GM15510 (cell line): ENCODE results near the gene CCDC174.

Source experiments
- POLR2A ChIP-seq: IDR thresholded peaks from 3 replicates; pipeline ENCODE4 v1.6.1; 2011; ENCODE audit warnings: borderline replicate concordance; ENCODE audit not compliant: insufficient read length; ENCODE audit errors: extremely low read depth

Gene CCDC174

DNA sequence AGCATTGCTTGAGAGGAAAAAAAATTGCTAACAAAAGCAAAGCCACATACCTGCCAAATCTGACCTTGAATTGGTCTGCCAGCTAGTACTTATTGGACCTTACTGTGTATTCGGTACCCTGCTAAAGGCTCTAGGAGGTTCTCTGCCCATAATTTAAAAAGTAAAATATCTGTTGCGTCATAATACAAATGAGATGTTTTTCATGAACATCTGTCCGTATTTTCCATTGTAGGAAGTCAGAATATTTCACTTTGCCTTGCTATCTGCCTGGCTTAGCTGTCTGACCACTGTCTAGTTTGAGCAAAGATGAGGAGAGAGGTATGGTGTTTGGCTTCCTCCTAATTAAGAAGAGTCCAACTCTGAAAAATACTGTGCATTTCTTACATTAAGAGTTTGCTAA, 12.6 kb downstream of the CCDC174 start:
- TF ChIP-seq POLR2A, result no peak

DNA sequence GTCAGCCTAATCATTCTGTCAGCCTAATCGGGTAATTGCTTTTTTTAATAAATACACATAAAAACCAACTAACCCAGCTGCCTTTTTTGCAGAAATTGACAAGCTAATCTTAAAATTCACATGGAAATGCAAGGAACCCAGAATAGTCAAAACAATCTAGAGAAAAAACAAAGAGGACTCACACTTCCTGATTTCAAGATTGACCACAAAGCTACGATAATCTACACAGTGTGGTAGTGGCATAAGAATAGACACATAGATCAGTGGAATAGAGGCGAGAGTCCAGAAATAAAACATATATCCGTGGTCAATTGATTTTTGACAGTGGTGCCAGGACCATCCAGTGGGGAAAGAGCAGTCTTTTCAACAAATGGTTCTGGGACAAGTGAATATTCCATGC, 21.0 kb downstream of the CCDC174 start:
- no peak for TF ChIP-seq POLR2A

DNA sequence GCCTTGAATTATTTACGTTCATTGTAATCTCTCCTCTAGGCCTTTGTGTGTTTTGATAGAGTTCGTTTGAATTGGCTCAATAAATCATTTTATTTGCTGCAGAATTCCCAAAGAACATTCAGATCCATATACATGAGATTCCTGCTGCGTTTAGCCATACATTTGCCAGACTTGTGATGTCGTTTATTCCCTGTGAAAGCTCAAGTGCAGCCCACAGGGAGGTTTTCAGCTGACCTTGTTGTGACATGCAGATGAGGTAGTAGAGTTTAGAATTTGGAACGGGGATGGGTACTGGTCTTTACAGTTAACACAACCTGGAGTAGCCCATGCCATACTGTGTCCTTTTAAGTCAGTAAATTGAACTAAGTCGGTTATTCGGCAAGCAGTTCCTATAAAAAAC, 23.3 kb downstream of the CCDC174 start, which contains the start of gene C3orf20:
Gene C3orf20 (plus strand): TSS at position 301 of the 400 bp plus-strand sequence. CDS start 7,573 bp downstream, outside the sequence.
- no peak for TF ChIP-seq POLR2A

DNA sequence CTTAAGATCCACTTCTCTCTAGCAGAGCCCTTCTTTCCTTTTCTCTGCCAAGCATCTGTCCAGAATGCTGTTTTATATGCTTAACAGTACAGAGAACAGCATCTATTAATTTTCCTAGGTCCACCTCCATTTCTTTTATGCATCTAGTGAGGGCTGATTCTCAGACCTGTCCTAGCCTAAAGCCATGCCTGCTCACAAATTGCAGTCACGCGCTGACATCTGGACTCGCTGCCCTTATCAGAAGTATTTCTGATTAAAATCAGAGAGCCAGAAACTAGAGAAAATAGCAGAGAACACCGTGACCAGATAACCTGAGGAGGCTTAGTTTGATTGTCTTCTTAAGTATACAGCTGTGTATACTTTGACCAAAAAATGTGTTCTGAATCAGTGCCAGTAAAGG, 25.3 kb downstream of the CCDC174 start:
- TF ChIP-seq POLR2A, result no peak

DNA sequence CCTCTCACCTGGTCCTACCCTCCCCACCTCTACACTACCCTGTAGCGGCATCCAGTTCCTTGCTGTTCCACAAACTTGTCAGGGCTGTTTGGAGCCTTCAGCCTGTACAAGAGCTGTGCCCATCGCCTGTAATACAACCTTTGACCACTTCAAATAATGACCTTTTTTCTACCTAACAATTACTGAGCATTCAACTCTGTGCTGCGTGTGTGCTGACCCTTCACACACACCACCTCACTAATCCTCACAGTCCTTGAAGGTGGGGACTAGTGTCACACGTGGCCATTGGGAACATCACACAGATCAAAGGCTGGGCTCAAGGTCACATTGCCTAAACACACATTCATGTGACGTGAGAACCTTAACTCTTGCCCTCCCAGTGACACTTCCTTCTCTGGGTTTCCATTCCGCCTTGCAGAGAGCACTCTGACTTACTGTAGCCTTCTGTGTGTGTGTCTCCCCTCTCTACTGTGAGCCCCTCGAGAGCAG, 26.5 kb downstream of the CCDC174 start:
- TF ChIP-seq POLR2A, result no peak

DNA sequence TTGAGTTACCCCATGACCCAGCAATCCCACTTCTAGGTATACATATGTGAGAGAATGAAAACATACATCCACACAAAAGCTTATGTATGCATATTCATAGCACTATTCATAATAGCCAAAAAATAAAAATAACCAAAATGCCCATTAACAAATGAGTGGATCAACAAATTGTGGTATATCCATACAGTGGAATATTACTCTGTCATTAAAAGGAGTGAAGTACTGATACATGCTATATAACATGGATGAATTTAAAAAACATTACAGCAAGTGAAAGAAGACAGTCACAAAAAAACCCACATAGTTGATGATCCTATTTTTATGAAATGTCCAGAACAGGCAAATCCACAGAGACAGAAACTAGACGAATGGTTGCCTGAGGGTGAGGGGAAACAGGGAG, 28.6 kb downstream of the CCDC174 start:
- no peak for TF ChIP-seq POLR2A

DNA sequence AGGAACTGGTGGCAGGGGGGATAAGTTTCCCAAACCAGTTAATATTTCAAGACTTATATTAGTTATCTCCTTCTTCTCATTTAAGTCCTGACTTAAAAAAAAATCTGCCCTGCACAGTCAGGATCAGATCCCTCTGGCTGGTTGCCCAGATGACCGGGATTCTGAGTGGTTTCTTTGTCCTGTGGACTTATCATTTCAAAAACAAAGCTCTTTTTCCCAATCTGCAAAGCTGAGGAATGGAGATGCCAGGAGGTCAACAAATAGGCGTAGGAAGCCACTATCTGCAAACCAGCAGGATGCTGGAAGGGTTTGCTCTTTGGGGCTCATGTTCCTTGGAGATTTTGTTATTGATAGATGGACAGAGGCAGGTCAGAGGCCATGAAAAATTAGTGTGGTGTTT, 29.2 kb downstream of the CCDC174 start:
- no peak for TF ChIP-seq POLR2A

DNA sequence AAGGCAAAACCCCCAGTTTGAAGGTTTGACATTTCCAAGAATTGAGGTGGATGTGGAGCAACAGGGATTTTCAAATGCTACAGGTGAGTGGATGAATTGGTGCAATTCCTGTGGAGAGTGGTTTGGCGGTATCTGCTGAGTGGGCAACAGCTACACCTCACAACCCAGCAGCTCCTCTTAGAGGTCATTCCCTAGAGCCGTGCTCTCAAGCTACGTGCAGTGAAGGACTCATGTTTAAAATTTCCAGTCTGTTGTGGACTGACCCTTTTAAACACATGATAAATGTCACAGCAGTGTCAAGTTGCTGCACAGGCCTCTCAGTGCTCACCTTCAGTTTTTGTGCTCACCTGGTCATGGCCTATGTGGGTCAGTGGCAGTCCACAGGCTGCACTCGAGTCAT, 32.9 kb downstream of the CCDC174 start:
- TF ChIP-seq POLR2A, result no peak

DNA sequence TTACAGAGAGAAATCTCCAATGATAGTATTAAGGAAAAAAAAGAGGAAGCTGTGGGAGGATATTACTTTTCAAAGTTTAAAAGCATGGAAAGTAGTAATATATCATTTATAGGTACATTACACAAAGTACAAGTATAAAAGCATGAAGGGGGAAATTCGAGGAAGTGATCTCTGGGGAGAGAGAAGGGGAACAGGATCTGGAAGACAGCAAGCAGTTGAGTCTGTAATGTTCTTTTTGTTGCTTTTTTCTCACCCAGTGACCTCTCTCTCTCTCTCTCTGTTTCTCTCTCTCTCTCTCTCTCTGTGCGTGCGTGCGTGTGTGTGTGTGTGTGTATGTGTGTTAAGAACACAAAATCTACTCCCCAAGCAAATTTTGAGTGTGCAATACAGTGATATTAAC, 33.6 kb downstream of the CCDC174 start:
- no peak for TF ChIP-seq POLR2A

DNA sequence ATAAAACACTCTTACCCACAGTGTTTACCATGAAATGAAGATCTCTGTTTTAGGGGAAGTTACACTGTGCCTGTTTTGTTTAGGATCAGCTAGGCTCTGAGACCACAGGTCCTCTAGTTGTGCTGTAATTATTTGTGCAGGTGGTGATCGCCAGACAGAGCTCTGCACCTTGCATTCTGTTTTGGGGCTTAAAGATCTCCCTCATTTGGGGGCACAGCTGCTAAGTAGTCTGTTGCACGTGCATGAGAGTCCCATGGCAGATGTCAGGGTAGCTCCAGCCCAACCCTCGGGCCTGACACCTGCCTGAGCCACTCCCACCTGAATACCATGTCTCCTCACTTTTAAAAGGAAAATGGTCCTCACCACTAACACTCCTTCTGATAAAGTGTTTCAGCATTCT, 35.8 kb downstream of the CCDC174 start:
- TF ChIP-seq POLR2A, result no peak

DNA sequence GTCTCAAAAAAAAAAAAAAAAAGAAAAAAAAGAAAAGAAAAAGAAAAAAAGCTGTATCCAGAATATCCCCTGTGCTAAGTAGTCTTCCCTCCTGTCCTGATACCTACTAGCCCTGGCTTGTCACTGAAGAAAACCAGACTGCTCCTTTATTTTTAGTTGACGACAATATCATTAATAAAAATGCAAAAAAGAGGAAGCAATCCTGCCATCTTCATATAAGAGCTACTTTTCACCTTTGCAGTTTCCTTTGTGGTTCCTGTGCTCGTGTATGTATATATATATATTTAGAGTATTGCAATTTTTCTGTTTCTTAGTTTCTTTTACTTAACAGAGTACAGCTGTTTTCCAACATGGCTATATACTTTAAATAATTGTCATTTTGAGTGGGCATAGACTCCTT, 37.0 kb downstream of the CCDC174 start:
- TF ChIP-seq POLR2A, result no peak

DNA sequence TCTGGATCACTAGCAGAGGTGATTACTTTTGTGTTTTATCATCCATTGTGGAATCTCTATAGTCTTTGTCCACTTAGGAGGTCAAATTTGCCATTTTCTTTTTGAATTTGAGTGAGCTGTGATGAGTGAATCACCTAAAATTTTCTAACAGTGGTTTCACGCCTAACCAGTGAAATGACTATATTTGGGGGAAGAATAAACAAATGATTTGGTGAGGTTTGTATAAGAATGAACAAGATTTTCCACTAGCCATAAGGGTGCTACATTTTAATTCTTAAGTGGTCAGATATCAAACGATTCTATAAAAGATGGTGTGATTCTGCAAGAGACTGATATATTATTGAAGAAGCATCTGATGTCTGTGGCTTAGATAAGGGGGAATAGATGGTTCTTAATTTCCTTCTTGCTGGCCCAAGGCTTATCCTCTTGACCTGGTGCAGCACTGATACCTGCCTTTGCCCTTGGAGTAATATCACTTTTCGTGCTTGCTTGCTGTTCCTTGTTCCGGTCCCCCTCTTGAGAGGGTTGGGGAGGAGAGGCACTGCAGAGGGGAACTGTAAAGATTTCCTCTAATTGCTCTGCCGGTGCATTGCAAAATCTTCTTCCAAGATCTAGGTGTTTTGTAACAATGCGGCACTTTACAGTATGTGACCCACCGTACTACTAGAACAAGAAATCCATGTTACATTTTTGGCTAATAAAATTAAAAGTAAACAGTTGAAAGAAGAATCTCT, 37.9 kb downstream of the CCDC174 start:
- no peak for TF ChIP-seq POLR2A

DNA sequence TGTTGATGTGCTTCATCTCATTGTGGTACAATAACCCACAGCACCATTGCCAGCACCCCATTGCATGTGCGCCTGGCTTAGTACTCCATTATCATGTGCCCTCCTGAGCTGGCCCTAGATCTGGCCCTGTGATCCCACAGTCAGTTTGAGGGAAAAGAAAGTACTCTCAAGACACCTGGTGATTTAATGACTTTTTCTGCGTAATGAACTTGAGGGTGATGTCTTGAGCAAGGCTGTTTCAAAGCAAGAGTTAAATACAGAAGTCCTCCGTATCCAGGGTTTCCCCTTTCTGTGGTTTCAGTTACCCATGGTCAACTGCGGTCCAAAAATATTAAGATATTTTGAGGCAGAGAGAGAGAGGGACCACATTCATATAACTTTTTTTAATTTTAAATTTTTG, 39.7 kb downstream of the CCDC174 start:
- TF ChIP-seq POLR2A, result no peak

DNA sequence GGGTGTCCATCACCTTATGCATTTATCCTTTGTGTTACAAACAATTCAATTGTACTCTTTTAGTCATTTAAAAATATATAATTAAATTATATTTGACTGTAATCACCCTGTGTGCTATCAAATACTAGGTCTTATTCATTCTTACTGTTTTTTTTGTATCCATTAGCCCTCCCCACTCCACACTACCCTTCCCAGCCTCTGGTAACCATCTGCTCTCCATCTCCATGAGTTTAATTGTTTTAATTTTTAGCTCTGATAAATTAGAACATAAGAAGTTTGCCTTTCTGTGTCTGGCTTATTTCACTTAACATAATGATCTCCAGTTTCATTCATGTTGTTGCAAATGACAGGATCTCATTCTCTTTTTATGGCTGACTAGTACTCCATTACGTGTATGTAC, 40.2 kb downstream of the CCDC174 start:
- TF ChIP-seq POLR2A, result no peak

DNA sequence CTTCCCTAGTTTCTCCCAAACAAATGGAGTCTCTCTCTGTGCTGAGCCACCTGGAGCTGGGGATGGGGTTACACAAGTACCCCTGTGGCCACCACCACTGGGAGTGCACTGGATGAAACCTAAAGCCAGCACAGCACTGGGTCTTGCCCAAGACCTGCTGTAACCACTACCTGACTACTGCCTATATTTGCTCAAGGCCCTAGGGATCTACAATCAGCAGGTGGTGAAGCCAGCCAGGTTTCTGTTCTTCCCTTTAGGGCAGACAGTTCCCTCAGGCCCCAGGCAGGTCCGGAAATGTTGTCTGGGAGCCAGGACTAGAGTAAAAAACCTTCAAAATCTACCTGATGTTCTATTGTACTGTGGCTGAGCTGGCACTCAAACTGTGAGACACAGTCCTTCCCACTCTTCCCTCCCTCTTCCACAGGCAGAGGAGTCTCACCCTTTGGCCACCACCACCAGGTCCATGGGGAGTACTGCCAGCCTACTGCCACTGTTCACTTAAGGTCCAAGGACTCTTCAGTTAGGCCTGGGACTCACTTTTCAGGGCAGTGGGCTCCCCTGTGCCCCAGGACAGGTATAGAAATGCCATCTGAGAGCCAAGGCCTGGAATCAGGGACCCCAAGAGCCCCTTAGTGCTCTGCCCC, 47.2 kb downstream of the CCDC174 start:
- TF ChIP-seq POLR2A, result no peak

DNA sequence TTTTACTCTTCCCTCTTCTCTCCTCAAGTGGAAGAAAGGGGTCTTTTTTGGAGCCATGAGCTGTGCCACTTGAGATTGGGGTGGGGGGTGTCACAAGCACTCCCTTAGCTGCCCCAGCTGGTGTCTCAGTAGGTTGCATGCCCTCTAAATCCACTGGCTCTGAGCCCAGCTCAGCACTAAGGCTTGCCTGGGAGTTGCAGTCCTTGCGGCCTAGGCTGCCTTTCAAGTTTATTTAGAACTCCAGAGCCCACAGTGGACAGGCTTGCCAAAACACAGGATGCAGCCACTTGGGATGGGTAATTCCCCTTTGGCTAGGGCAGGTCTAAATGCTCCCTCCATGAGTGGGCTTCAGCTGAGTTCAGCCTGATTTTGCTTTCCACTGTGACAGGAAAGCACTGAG, 48.1 kb downstream of the CCDC174 start:
- no peak for TF ChIP-seq POLR2A
